Calu3 (cell line): ENCODE results near the gene TDRD7. TPM values are rescaled to one million over a fixed set of nuclear protein-coding genes. Genes with fewer than 3 reads are reported as not detected.

ENCODE experiments used
- BruUV-seq: library from RNA; stranded (reverse); fragments of 400-500 nt; replicated peaks from 2 replicates; lab custom pipeline; 2021; lab: Mats Ljungman, UMichigan
- CTCF ChIA-PET: fragments of 300-600 bp; sonication (Branson Sonifier 250); formaldehyde crosslinking; loops from one replicate; lab custom pipeline; 2022; ENCODE audit warnings: antibody characterized with exemption; lab: Charles Lee
- DNase-seq: peaks from one replicate; pipeline ENCODE4 v3.0.0; 2022
- H3K27ac Mint-ChIP-seq: one replicate; pipeline ENCODE4 v1.8.0; 2022; ENCODE audit warnings: mixed read lengths; ENCODE audit not compliant: unreplicated experiment
- H3K27me3 Mint-ChIP-seq: one replicate; pipeline ENCODE4 v1.8.0; 2022; ENCODE audit warnings: mixed read lengths; ENCODE audit not compliant: unreplicated experiment
- H3K36me3 Mint-ChIP-seq: one replicate; pipeline ENCODE4 v1.8.0; 2022; ENCODE audit warnings: mild to moderate bottlenecking, moderate library complexity, mixed read lengths; ENCODE audit not compliant: insufficient read depth, unreplicated experiment
- H3K4me1 Mint-ChIP-seq: one replicate; pipeline ENCODE4 v1.8.0; 2022; ENCODE audit warnings: mild to moderate bottlenecking, low read depth, mixed read lengths; ENCODE audit not compliant: unreplicated experiment
- H3K4me3 Mint-ChIP-seq: one replicate; pipeline ENCODE4 v1.8.0; 2022; ENCODE audit warnings: mild to moderate bottlenecking, low read depth, moderate library complexity, mixed read lengths; ENCODE audit not compliant: unreplicated experiment
- H3K9me3 Mint-ChIP-seq: one replicate; pipeline ENCODE4 v1.8.0; 2022; ENCODE audit warnings: low read depth, mixed read lengths; ENCODE audit not compliant: unreplicated experiment
- intact Hi-C: fragments of 100-400 bp; cut with micrococcal nuclease; formaldehyde crosslinking; loops from one replicate; pipeline ENCODE4 v1.10.0; 2022; ENCODE audit not compliant: unreplicated experiment
- total RNA-seq: library from RNA; stranded (reverse); gene quantifications from 2 replicates; pipeline ENCODE4 v1.2.3, GENCODE V29; 2022
- TF ChIP-seq, protein P1 (sequence below): fragments of 200-600 bp; IDR thresholded peaks from one replicate; pipeline ENCODE4 v1.8.0; 2022; ENCODE audit warnings: antibody characterized with exemption; ENCODE audit not compliant: unreplicated experiment

The TDRD7 gene
- total RNA-seq, 1 experiment from 2014 or later: 15.5 TPM

DNA sequence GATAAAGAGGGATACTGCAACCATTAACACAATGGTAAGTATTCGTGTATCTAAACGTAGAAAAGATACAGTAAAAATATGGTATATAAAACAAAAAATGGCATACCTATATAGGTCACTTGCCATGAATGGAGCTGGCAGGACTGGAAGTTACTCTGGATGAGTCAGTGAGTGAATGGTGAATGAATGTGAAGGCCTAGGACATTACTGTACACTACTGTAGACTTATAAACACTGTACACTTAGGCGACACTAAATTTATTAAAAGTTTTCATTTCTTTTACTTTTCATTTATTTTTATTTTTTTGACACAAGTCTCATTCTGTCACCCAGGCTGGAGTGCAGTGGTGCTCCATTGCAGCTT lies 14.1 kb downstream of the TDRD7 start:
- BruUV-seq: no TSS peak
- no peak overlapping the region for H3K4me3 Mint-ChIP-seq
- peaks cover 2% of the 10 kb centered on the region for H3K9me3 Mint-ChIP-seq
- DNase-seq: no peak
- H3K36me3 Mint-ChIP-seq: no peaks in the 10 kb centered on the region
- TF ChIP-seq, protein P1, sequence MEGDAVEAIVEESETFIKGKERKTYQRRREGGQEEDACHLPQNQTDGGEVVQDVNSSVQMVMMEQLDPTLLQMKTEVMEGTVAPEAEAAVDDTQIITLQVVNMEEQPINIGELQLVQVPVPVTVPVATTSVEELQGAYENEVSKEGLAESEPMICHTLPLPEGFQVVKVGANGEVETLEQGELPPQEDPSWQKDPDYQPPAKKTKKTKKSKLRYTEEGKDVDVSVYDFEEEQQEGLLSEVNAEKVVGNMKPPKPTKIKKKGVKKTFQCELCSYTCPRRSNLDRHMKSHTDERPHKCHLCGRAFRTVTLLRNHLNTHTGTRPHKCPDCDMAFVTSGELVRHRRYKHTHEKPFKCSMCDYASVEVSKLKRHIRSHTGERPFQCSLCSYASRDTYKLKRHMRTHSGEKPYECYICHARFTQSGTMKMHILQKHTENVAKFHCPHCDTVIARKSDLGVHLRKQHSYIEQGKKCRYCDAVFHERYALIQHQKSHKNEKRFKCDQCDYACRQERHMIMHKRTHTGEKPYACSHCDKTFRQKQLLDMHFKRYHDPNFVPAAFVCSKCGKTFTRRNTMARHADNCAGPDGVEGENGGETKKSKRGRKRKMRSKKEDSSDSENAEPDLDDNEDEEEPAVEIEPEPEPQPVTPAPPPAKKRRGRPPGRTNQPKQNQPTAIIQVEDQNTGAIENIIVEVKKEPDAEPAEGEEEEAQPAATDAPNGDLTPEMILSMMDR: no peak
- intact Hi-C loops: no loop called here
- H3K27ac Mint-ChIP-seq: no peak overlapping the region
- CTCF ChIA-PET: no interaction called here
- no peaks in the 10 kb centered on the region for H3K4me1 Mint-ChIP-seq
- no peaks in the 10 kb centered on the region for H3K27me3 Mint-ChIP-seq

DNA sequence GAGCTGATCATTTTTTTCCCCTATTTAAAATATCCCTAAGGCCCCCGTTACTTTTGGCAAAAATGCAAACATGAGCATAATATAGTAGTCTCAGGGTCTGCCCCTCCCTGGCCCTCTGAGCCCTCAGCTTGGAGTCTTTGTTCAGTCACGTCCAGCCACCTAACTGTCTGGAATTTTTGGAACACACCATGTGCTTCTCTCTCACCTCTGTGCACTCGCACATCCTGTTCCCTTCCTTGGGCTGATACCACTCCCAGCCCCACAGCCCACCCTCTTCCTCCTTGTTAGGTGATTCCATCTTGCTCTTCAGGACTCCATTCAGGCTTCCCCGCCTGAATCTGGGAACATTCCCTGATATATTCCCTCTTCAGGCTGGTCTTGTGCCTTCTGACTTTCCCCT lies 16.0 kb downstream of the TDRD7 start:
- intact Hi-C loops: no loop called here
- Mint-ChIP-seq H3K27ac (no peak overlapping the region), H3K4me3 (no peak overlapping the region), H3K9me3 (peaks cover 2% of the 10 kb centered on the region), H3K4me1 (no peaks in the 10 kb centered on the region), H3K27me3 (no peaks in the 10 kb centered on the region), H3K36me3 (no peaks in the 10 kb centered on the region)
- CTCF ChIA-PET: no interaction called here
- BruUV-seq: no TSS peak
- TF ChIP-seq, protein P1: no peak
- DNase-seq: no peak

DNA sequence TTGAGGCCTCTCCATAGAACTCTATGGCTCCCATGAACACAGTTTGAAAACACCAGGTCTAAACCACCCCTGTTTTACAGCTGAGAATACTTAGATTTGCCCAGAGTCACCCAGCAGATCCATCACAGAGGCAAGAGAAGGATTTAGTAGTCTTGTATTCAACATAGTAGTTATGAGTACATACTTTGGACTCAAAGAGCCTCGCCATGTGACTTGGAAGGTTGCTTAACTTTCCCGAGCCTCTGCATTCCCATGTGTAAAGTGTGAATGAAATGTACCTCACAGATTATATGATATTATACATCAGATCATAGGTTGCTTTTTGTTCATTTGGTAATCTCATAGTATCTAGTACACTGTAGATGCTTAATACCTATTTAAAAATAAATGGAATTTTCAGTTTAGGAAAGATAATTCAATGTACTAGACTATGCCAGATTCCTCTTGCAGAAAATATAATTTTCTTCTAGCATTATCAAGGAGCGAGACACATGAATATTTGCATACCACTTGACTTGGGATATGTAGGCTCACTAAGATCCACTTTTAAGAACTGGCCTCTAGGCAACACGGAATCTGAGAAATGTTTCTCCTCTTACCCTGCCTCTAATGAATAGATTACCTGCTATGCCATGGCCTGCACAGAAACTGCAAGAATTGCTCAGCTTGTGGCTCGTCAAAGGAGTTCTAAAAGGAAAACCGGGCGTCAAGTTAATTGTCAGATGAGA lies 18.6 kb downstream of the TDRD7 start:
- CTCF ChIA-PET: no interaction called here
- Mint-ChIP-seq H3K27ac (no peak overlapping the region), H3K9me3 (no peaks in the 10 kb centered on the region), H3K4me3 (no peak overlapping the region), H3K4me1 (no peaks in the 10 kb centered on the region), H3K27me3 (no peaks in the 10 kb centered on the region), H3K36me3 (no peaks in the 10 kb centered on the region)
- intact Hi-C loops: no loop called here
- no TSS peak for BruUV-seq
- no peak for DNase-seq
- TF ChIP-seq, protein P1: no peak

DNA sequence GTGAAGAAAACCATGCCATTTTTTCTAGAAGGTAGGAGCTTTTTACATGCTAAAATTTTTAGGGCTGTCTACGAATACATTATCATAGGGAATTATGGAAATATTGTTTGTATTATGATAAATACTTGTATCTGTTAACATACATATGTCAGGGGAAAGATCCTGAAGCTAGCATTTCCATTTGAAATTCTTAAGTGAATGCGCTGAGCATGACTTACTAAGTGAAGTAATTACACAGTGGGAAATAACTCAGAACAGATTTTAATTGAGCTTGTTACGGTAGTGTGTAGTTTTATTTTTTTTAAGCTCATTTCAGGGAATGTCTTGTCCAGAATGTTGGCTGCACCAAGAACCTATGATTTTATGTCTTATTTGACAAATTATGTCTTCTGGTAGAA lies 19.1 kb downstream of the TDRD7 start:
- CTCF ChIA-PET: no interaction called here
- no peak overlapping the region for H3K27ac Mint-ChIP-seq
- no TSS peak for BruUV-seq

More for the DNA sequence above, 19.1 kb downstream of the TDRD7 start:
- no peak overlapping the region for H3K4me3 Mint-ChIP-seq
- no peaks in the 10 kb centered on the region for H3K27me3 Mint-ChIP-seq
- no peak for DNase-seq
- no peaks in the 10 kb centered on the region for H3K9me3 Mint-ChIP-seq
- TF ChIP-seq, protein P1: no peak
- intact Hi-C loops: no loop called here
- H3K4me1 Mint-ChIP-seq: no peaks in the 10 kb centered on the region
- no peaks in the 10 kb centered on the region for H3K36me3 Mint-ChIP-seq
